NB4 (cell line): ENCODE results near the gene MMADHC.

ENCODE experiments used
- MAX ChIP-seq: IDR thresholded peaks from 2 replicates; pipeline ENCODE4 v1.6.1; 2011; ENCODE audit warnings: low read depth, low read length
- POLR2A ChIP-seq: IDR thresholded peaks from 2 replicates; pipeline ENCODE4 v1.6.1; 2011; ENCODE audit warnings: mild to moderate bottlenecking; ENCODE audit not compliant: insufficient read length; ENCODE audit errors: extremely low read depth
- TF ChIP-seq, protein P1 (sequence below): IDR thresholded peaks from one replicate; pipeline ENCODE4 v1.5.1; 2012; ENCODE audit warnings: low read depth, low read length

DNA sequence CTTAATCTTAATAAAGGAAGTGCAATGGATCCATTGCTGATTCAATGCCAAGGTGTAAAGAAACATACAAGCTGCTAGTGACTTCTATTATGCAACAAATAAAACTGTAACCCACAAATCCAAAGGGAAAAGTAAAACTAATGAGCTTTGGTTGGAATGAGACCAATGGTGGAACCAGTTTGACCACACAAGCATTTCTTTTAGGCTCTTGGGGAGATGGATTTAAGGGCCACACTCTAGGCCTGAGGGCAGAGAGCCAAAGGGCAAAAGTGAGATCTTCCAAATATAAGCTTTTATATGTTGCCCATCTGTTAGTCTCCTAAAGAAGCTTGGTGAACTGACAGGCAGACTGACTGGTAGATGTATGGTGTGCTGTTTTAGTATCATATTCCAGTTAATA lies 41.5 kb upstream of the MMADHC start:
- TF ChIP-seq, protein P1, sequence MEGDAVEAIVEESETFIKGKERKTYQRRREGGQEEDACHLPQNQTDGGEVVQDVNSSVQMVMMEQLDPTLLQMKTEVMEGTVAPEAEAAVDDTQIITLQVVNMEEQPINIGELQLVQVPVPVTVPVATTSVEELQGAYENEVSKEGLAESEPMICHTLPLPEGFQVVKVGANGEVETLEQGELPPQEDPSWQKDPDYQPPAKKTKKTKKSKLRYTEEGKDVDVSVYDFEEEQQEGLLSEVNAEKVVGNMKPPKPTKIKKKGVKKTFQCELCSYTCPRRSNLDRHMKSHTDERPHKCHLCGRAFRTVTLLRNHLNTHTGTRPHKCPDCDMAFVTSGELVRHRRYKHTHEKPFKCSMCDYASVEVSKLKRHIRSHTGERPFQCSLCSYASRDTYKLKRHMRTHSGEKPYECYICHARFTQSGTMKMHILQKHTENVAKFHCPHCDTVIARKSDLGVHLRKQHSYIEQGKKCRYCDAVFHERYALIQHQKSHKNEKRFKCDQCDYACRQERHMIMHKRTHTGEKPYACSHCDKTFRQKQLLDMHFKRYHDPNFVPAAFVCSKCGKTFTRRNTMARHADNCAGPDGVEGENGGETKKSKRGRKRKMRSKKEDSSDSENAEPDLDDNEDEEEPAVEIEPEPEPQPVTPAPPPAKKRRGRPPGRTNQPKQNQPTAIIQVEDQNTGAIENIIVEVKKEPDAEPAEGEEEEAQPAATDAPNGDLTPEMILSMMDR, result no peak
- TF ChIP-seq MAX, result no peak
- no peak for TF ChIP-seq POLR2A
